NCI-H2029 (cell line): ENCODE results near the gene ATN1.

ENCODE experiments used
- DNase-seq: peaks from one replicate; lab custom pipeline; 2025; lab: John Stamatoyannopoulos, UW

ATN1 gene

DNA sequence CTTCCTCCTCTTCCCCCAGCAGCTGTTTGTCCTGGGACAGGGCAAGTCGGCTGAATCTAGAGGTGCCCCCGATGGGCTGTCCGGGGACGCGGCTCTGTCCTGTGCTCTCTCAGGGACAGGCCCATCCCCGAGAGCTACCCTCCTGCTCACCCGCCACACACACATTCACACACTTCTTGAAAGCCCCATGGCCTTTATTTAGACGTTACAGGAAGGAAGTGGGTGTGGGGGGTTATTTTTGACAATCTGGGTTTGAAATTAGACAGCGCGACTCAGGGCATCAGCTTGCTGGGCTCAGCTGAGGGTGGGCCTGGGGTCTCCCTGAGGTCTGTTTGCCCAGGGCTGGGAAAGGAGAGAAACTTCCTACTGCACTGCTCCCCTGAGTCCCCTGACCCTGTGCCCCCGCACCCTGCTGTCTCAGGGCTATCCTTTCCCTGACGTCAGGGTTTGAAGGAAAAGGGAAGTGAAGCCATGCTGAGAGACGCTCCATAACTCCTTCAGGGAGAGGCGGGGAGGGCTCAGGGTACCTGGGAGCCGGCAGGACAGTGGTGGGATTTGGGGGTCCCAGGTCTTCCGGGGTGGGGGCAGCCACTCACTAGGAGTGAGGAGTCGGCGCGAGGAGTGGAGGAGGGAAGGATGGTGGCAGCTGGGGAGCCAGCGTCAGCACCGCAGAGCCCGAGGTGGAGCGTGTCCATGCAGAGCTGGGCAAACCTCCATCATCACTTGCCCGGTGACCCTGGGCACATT, 31.5 kb downstream of the ATN1 start:
- no peak for DNase-seq

DNA sequence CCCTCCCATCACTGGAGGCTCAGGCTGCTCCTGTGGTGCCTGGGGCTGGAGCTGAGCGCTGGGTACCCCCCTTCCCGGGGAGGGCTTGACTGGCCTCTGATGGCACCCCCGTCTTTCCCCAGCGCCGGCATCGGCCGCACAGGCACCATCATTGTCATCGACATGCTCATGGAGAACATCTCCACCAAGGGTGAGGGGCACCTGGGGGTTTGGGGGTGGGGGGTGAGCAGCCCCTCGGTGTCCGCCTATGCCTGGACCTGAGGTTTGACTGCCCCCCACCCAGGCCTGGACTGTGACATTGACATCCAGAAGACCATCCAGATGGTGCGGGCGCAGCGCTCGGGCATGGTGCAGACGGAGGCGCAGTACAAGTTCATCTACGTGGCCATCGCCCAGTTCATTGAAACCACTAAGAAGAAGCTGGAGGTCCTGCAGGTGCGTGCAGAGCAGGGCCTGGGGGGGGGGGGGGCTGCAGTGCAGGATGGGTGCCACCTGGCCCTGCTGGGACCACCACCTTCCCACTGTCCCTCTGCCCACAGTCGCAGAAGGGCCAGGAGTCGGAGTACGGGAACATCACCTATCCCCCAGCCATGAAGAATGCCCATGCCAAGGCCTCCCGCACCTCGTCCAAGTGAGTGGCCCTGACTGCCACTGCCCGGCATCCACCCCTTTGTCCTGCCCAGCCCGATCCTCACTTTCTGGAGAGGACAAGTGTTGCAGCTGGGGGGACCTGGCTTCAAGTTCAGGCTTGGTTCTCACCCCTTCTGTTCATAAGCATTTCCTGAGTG, 32.2 kb downstream of the ATN1 start:
- DNase-seq, result no peak

DNA sequence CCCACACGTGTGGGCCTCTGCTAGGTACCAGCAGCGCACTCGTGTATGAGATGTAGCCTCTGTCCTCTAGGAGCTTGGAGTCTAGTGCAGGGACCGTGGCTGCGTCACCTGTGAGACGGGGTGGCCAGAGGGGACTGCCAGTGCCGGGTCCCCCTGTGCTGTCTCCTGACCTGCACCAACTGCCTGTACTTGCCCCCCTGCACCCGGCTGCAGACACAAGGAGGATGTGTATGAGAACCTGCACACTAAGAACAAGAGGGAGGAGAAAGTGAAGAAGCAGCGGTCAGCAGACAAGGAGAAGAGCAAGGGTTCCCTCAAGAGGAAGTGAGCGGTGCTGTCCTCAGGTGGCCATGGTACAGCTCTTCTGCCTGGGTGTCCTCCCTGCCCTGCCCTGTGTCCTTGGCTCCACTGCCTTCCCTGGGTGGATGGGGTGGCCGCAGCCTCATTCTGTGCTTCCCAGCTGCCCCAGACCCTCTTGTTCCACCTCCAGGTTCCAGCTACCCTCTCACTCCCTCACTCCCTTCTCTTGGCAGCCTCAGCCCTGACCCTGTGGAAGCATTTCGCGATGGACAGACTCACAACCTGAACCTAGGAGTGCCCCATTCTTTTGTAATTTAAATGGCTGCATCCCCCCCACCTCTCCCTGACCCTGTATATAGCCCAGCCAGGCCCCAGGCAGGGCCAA, 33.0 kb downstream of the ATN1 start:
- DNase-seq, result no peak

DNA sequence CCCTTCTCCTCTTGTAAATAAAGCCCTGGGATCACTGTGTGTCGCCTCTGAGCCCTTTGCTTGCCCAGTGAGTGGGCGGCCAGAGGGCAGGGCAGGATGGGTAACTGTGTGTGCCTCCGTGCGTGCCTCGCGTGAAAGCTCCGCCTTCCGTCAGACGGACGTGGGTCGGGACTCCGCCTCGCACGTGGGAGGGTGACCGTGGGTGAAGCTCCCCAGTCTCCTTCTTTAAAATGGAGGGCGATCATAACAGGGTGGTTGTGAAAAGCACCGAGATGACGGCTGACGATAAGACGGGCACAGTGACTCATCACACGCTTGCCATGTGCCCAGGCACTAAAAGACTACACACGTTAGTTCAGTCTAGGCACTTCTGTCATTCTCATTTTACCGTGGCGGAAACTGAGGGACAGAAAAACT, 33.5 kb downstream of the ATN1 start:
- DNase-seq, result peak; percentile 54

DNA sequence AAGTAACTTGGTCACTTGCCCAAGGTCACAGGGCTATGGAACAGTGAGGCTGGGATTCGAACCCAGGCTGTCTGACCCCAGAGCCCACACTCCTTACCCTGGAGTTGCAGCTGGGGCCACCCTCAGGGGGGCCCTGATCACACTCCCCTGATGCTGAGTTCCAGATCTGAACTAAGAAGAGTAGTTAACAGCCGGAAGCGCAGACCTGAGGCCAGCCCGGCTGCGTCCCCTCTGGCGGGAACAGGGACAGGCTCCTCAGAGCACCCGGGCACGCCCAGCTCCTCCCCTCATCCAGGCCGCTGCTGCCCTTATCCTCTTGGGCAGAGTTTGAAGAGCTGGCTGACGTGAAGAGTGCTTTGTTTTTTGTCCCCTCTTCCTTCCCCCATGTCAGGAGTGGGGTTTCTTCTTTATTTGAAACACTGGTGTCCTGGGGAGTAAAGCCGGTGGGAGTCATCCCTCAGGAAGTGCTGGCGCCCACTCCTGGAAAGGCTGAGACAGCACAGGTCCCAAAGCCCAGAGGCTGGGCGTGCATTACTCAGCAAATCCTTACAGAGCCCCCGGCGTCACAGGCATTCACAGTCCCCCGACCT, 34.0 kb downstream of the ATN1 start:
- DNase-seq, result peak; percentile 93

DNA sequence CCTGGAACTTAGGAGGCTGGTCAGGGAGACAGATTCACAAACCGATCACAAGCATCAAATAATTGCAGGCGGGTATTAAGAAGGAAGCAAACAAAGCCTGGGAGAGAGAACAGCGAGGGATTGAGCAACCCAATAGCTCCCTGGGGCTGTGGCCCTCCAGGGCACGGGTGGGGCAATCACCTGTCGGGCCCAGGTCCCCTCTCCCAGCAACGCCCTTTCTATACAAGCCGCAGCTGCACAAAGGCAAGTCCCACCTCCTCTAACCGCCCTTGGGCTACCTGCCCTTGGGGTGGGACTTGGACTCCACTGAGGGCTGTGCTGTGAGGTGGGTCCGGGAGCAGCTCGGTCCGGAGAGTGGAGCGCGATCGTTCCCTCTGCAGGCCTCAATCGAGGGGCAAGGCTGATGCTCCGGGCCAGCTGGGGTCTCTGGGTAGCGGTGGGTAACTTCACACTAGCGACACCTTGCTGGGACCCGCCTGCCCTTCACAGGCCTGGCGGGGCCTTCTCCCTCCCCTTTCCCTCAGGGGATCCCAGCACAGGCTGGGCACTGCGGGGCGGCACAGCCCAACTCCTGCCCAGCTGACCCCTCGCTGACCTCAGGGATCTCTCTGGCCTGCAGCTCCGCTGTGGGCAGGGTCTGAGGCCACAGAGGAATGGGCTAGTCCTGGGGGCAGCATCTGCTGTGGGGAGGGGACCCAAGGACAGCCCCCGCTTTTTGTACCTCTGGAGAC, 34.7 kb downstream of the ATN1 start:
- peak; percentile 93 for DNase-seq

DNA sequence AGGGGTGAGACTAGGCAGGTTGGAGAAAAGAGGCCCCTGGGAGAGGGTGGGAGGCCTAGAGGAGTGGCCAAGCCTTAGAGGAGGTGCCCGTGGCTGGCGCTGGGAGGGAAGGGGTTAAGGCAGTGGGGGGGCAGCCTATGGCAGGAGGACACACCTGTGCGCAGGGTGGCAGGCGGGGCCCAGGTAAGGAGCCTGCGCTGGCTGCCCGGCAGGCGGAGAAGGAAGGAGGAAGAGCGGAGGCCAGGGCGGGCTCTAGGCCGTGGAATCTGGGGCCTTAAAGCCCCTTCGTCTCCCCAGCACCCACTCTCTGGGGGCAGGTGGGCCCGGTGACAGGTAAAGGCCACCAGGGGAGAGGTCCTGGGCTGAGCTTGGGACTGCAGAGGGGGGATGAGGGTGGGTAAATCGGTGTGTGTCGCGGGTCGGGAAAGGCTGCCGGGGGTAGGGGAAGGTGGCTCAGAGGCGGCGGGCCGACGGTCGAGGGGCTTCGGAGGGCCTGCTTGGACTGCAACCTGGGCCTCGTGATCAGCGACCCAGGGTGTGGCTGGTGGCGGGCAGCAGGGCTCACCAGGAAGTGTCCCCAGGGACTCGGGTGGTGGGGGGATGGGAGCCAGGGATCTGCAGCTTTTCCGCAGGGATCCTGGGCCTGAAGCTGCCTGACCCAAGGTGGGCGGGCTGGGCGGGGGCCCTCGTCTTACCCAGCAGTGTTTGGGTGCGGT, 35.4 kb downstream of the ATN1 start:
- DNase-seq, result peak; percentile 95

DNA sequence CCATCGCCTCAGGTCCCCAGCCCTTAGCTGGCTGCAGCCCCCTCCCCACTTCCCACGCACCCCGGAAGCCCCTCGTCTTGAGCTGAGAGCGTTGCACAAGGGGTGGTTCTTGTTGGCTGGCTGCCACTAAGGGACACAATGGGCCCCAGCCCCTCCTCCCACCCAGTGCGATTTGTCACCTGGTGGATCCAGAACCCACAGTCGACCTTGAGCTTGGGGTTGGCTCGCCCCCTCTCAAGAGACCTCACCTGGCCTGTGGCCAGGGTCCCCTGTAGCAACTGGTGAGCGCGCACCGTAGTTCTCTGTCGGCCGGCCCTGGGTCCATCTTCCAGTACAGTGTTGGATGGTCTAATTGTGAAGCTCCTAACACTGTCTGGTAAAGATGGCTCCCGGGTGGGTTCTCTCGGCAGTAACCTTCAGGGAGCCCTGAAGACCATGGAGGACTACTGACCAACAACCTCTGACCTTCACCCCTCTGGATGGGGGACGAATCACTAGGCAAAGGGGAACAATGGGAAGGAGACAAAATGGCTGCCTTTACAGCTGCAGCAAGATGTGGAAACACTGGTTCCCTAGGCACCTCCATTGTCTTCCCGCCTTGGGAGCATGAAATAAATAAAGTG, 36.1 kb downstream of the ATN1 start:
- peak; percentile 68 for DNase-seq

DNA sequence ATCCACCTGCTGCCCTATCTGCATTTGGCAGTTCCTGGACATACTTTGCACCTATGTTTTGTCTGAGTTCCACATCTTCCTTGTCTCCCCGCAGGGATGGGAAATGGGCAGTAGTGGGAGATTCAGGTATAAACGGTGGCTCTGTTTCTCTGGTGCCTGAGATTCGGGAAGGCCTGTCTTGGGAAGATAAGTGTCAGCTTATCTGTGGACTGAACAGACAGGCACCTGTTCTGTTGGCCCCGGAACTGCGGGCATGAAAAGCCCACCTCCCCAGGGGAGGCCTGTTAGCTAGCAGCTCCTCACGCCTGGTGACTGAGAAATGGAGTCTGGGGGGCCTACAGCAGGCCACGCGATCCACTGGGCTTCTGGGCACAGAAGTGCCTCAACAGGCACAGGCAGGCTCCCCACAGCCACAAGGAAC, 36.9 kb downstream of the ATN1 start:
- DNase-seq, result no peak

DNA sequence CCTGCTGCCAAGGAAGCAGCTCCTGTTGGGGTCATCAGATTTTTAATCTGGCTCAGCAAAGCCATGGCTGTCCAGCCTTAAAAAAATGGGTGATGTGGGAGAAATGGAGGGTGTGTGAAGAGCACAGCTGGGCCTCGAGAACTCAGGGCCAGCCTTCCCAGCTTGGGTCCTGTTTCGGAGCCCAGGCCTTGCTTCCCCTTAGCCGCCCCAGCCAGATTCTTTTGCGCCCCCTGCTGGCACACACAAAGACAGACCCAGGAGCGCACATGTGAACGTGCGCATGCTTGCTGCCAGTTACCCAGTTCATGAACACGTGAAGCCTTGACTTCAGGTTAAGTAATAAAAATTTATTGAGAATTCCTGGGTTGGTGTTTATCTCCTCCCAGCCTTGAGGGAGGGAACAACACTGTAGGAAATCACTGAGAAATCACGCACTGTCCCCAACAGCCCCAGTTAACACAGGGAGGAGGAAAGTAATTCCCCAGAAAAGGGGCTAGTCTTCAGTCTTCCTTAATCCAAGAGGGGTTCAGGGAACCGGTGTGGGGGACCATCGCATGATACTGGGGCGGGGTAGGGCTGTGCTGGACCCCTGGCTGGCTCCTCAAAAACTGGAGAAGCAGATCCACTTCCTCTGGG, 37.4 kb downstream of the ATN1 start:
- DNase-seq, result peak; percentile 80

DNA sequence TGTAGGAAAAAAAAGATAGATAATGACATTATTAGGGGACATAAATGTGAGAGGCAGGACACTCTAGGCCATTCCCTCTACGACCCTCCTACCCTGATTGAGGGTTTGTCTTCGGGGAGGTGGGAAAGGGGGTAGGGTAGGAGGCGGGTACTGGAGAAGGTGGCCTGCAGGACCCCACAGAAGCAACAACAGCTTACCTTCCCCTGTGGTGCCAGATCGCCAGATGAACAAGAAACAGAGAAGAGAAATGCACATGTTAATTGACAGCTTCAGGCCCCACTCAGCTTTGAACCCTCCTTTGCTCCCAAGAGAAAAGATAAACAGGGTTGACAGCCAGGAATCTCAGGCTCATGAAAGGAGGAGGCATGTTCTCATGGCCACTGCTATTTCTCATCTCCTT, 38.0 kb downstream of the ATN1 start:
- no peak for DNase-seq

DNA sequence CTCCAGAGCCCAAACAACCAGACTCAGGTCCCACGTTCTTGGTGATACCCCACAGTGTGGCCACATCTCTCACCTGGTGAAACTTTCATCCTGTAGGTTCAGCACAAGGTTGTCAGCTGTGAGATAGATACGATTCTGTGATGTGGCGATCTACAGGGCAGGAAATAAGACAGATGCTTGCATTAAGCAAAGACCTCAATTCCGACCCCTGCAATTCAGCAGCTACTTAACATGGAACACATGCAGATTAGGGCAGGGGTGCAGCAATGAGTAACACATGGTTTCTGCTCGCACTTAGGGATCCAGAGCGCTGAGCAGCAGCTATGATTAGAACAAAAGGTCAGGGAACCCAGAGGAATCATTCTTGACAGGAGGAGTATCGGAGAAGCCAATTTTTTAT, 38.6 kb downstream of the ATN1 start:
- no peak for DNase-seq

DNA sequence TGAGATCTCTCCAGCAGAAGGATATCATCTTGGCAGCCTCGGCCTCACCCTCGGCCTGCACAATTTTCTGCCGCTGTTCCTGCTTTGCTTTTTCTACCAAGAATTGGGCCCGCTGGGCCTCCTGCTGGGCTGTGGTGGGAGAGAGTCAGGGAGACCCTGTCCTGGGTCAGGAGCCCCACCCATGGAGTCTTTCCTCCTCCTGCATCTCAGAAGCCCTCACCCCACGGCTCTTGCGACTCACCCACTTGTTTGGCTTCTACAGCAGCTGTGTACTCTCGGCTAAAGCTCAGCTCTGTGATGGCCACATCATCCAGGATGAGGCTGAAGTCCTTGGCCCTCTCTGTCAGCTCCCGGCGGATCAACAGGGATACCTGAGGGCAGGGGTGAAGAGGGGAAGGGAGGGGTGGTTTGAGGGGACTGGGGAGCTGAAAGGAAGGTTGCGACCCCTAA, 39.9 kb downstream of the ATN1 start:
- no peak for DNase-seq

DNA sequence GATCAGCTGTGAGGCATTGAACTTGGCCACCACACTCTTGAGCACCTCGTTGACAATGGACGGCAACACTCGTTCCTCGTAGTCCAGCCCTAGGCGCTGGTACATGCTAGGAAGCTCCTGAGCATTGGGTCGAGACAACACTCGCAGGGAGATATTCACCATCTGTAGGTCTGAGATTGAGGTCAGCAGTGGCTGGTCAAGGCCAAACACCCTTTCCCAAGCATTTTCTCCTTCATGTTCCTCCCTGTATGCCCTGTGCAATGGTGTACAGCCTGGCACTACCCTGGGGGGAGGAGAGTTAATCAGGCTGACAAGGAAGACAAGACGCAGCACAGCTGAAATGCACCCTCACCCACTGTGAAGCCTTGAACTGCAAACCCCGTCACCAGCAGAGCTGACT, 40.7 kb downstream of the ATN1 start:
- DNase-seq, result no peak

DNA sequence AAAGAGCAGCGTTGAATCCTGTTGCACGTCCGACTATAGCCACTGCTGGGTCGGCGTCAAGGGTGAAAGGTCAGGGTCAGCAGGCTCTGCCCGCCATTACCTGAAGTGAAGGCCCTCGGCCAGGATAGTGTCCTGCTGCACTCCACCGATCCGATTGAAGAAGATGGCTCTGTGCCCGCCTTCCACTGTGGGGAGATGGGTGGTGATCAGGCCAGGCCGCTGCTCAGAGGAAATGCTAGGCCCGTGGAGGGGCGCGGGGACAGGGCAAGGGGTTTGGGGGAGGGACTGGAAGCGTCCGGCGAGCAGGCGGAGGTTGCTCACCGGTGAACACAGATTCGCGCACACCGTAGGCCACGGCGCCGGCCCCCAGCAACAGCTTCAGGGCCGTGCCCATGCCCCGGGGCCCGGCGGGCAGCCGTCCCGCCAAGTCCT, 42.4 kb downstream of the ATN1 start:
- no peak for DNase-seq

DNA sequence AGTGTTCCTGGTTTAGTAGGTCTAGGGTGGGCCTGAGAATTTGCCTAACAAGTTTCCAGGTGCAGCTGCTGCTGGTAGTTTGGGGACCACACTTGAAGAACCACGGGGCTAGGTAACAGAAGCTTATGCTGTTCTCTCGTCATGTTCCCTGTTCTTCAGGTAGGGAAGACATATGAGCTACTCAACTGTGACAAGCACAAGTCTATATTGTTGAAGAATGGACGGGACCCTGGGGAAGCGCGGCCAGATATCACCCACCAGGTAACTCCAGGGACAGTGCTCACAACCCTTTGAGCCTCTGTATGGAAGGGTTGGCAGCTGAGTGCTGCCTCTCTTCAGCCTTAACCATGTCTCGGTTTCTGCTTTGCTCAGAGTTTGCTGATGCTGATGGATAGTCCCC, 46.4 kb downstream of the ATN1 start:
- no peak for DNase-seq

DNA sequence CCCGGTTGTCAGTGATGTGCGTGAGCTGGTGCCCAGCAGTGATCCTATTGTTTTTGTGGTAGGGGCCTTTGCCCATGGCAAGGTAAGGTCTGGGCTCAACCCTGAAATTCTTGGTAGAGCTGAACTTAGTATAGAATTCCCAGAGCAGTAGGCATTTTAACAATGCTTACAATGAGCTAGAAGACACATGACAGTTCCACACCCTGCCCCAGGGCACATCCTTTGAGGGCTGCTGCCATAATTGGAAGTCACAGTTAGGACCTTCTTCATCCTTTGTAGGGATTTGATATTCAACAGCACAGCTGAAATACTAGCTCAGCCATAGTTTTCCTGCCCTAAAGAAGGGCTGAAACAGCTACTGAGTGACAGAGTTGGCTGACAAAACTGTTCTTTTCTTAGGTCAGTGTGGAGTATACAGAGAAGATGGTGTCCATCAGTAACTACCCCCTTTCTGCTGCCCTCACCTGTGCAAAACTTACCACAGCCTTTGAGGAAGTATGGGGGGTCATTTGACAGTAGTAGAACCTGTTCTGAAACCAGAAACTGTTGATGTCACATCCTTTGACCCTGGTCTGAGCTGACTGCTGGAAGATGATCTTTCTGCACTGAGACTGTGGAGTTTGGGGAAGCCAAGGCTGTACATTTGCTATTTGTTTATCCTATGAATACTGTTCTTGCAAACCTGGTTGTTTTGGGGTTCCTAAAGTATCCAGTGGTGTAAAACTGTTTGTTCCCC, 47.7 kb downstream of the ATN1 start:
- no peak for DNase-seq

DNA sequence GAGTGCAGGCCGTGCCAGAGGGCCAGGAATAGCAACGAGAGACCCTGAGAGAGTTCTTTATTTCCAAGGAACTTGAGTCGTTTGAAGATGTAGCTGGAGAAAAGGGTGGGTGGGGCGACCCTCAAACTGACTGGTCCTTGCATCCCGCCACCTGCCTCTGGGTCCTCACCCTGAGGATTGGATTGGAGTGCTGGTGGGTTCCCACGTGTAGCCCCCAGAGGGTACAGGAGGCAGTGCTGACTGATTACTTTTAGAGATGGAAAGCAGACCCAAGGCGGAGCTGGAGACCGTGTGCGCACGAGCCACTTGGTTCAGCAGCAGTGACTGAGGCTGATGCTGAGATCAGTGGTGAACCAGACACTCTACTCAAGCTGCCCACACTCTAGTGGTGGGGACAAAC, 49.9 kb downstream of the ATN1 start:
- DNase-seq, result no peak

DNA sequence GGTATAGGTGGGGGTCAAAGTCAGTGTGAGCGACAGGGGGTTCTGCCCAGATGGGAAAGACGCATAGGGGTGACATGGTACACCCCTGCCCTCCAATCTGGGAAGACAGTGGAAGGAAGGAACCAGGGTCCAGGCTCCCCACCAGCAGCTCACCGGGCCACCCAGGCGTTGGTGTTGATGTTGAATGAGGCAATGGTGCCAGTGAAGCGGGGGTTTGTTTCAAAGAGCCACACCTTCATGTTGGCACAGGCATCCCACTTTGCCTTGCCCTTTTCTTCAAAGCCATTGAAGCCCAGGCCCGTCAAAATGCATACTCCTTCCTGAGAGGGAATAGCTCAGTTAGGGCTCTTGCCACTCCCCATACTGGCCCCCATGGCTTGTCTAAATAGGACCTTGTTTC, 50.4 kb downstream of the ATN1 start:
- DNase-seq, result no peak
